MM.1S (cell line): ENCODE data around the gene SIPA1.

Experiments
- DNase-seq: peaks from one replicate; pipeline ENCODE4 v3.0.0-alpha.2; 2015
- H2AFZ ChIP-seq: fragments of 300-600 bp; sonication (generic); 2 replicates; pipeline ENCODE4 v1.6.0; 2016; ENCODE audit warnings: antibody characterized with exemption, low read length
- H3F3A ChIP-seq: fragments of 300-600 bp; sonication (generic); 2 replicates; pipeline ENCODE4 v1.6.1; 2016; ENCODE audit warnings: mild to moderate bottlenecking, antibody characterized with exemption, low read length, moderate library complexity, mixed read lengths; ENCODE audit not compliant: insufficient read depth
- H3K27ac ChIP-seq: fragments of 300-600 bp; sonication (generic); 2 replicates; pipeline ENCODE4 v1.5.1; 2016; ENCODE audit warnings: mild to moderate bottlenecking, low read length
- H3K27me3 ChIP-seq: fragments of 300-600 bp; sonication (generic); replicated peaks from 2 replicates; pipeline ENCODE4 v1.6.0; 2016; ENCODE audit warnings: low read length; ENCODE audit not compliant: insufficient read depth
- H3K36me3 ChIP-seq: fragments of 300-600 bp; sonication (generic); replicated peaks from 2 replicates; pipeline ENCODE4 v1.6.1; 2016; ENCODE audit warnings: mild to moderate bottlenecking, low read length, mixed read lengths; ENCODE audit not compliant: insufficient read depth
- H3K4me1 ChIP-seq: fragments of 300-600 bp; sonication (generic); 2 replicates; pipeline ENCODE4 v1.6.1; 2016; ENCODE audit warnings: low read length, mixed read lengths
- H3K4me2 ChIP-seq: fragments of 300-600 bp; sonication (generic); 2 replicates; pipeline ENCODE4 v1.6.0; 2016; ENCODE audit warnings: low read depth, low read length
- H3K4me3 ChIP-seq: fragments of 300-600 bp; sonication (generic); 2 replicates; pipeline ENCODE4 v1.5.1; 2016; ENCODE audit warnings: low read length, mixed read lengths
- H3K79me2 ChIP-seq: fragments of 300-600 bp; sonication (generic); 2 replicates; pipeline ENCODE4 v1.6.1; 2016; ENCODE audit warnings: mixed run types, low read length, mixed read lengths
- H3K9ac ChIP-seq: fragments of 300-600 bp; sonication (generic); 2 replicates; pipeline ENCODE4 v1.6.1; 2016; ENCODE audit warnings: low read length, mixed read lengths
- H3K9me2 ChIP-seq: fragments of 300-600 bp; sonication (generic); replicated peaks from 2 replicates; pipeline ENCODE4 v1.6.1; 2016; ENCODE audit warnings: mild to moderate bottlenecking, low read length, mixed read lengths; ENCODE audit not compliant: insufficient read depth
- H3K9me3 ChIP-seq: fragments of 300-600 bp; sonication (generic); replicated peaks from 2 replicates; pipeline ENCODE4 v1.6.1; 2016; ENCODE audit warnings: mild to moderate bottlenecking, low read length, mixed read lengths; ENCODE audit not compliant: insufficient read depth
- H4K20me1 ChIP-seq: fragments of 300-600 bp; sonication (generic); 2 replicates; pipeline ENCODE4 v1.6.1; 2016; ENCODE audit warnings: mild to moderate bottlenecking, low read length, moderate library complexity, mixed read lengths; ENCODE audit not compliant: insufficient read depth
- EZH2 ChIP-seq: fragments of 300-600 bp; sonication (generic); optimal IDR thresholded peaks from 2 replicates; pipeline ENCODE3; 2017; ENCODE audit warnings: low read depth, mild to moderate bottlenecking, antibody characterized with exemption, low read length, mixed read lengths
- EZH2phosphoT487 ChIP-seq: fragments of 300-600 bp; sonication (generic); IDR thresholded peaks from 2 replicates; pipeline ENCODE4 v1.6.1; 2018; ENCODE audit warnings: antibody characterized with exemption, low read length
- TF ChIP-seq, protein P1 (sequence below): fragments of 300-600 bp; sonication (generic); IDR thresholded peaks from 2 replicates; pipeline ENCODE4 v1.5.1; 2016; ENCODE audit warnings: antibody characterized with exemption, low read length, mixed read lengths

The SIPA1 gene

GRCh38 chr11:65592858-65593517 lies 44.9 kb upstream of the SIPA1 start:
- Histone ChIP-seq H3K36me3 (no peaks in the 10 kb centered on the region), H3K9ac (no peak overlapping the region), H3K9me2 (no peaks in the 10 kb centered on the region), H3K4me3 (no peak overlapping the region), H4K20me1 (no peaks in the 10 kb centered on the region), H3K4me2 (no peak overlapping the region), H3K4me1 (peaks cover 10% of the 10 kb centered on the region), H3F3A (peaks cover 9% of the 10 kb centered on the region), H3K27ac (no peak overlapping the region), H3K27me3 (no peaks in the 10 kb centered on the region), H3K9me3 (no peaks in the 10 kb centered on the region), H2AFZ (no peak overlapping the region), H3K79me2 (peaks cover 5% of the 10 kb centered on the region; the same call in 1 of the 2 replicates)
- TF ChIP-seq, protein P1, sequence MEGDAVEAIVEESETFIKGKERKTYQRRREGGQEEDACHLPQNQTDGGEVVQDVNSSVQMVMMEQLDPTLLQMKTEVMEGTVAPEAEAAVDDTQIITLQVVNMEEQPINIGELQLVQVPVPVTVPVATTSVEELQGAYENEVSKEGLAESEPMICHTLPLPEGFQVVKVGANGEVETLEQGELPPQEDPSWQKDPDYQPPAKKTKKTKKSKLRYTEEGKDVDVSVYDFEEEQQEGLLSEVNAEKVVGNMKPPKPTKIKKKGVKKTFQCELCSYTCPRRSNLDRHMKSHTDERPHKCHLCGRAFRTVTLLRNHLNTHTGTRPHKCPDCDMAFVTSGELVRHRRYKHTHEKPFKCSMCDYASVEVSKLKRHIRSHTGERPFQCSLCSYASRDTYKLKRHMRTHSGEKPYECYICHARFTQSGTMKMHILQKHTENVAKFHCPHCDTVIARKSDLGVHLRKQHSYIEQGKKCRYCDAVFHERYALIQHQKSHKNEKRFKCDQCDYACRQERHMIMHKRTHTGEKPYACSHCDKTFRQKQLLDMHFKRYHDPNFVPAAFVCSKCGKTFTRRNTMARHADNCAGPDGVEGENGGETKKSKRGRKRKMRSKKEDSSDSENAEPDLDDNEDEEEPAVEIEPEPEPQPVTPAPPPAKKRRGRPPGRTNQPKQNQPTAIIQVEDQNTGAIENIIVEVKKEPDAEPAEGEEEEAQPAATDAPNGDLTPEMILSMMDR = no peak
- TF ChIP-seq EZH2 (no peak), EZH2phosphoT487 (no peak)
- DNase-seq = no peak

DNA sequence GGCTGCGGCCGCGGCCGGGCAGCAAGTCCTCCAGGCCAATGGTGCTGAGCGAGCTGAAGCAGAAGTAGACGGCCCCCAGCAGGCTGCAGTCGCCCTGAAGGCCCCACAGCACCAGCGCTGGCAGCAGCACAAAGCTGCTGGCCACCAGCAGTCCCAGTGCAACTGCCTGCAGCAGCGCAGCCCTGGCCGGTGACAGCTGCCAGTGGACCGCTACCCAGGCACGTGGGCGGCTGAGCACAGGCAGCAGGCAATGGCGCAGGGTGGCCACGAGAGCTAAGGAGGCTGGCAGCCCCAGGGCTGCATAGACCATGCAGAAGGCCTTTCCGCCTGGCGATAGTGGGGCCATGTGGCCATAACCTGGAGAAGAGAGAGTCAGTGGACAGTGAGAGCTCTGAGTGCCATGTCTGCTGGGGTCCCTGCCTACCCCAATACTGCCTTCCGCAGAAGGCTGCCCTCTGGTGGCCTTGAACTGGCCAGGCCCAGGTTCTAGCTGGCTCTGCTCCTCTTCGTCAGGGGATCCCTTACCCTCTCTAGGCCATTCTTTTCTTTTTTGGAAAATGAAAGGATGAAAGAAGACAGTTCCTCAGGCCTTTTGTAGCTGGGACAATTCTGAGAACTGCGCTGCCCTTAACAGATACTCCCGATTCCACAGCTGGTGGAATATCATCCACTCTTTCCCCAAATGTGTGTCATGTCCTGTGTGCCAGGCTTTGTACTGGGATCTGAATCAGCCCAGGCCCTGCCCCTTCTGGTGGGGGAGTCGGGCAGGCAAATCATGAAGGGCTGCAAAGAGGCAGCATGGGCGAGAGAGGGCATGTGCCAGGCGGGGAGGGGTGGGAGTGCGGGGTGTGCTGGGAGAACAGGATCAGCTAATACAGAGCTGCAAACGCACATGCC lies 44.1 kb upstream of the SIPA1 start:
- Histone ChIP-seq H2AFZ (no peak overlapping the region), H3K4me2 (no peak overlapping the region), H3K4me1 (peaks cover 3% of the 10 kb centered on the region), H3K9me3 (no peaks in the 10 kb centered on the region), H3K79me2 (peaks cover 2% of the 10 kb centered on the region; the same call in 1 of the 2 replicates), H3F3A (peaks cover under 1% of the 10 kb centered on the region; the same call in 1 of the 2 replicates), H3K9me2 (no peaks in the 10 kb centered on the region), H3K4me3 (no peak overlapping the region), H3K9ac (no peak overlapping the region), H3K27ac (no peak overlapping the region), H3K36me3 (no peaks in the 10 kb centered on the region), H4K20me1 (no peaks in the 10 kb centered on the region), H3K27me3 (no peaks in the 10 kb centered on the region)
- DNase-seq = peak; percentile 13
- TF ChIP-seq EZH2phosphoT487 (no peak), EZH2 (no peak)
- TF ChIP-seq, protein P1 = peak; percentile 62

DNA sequence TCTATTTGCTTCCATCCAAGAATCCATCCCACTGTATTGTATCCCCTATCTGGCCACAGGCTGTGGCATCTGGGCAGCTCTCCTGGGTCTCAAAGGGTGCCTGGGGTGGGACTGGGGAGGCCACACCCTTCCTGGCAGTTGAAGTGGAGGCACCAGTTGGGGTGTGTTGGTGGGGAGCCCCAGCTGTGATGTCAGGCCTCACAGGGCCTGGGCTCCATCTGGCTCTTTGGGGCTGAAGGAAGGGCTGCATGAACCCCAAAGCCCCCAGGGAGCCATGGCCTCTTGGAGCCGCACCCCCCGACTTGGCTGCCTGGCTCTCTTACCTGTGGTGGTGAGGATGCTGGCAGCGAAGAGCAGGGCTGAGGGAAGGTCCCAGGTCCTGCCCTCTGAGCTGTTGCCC lies 42.8 kb upstream of the SIPA1 start:
- DNase-seq = no peak
- Histone ChIP-seq H3F3A (no peaks in the 10 kb centered on the region), H3K27ac (no peak overlapping the region), H3K4me2 (no peak overlapping the region), H3K27me3 (no peaks in the 10 kb centered on the region), H3K9me2 (no peaks in the 10 kb centered on the region), H3K9ac (no peak overlapping the region), H3K79me2 (no peaks in the 10 kb centered on the region), H2AFZ (no peak overlapping the region), H4K20me1 (no peaks in the 10 kb centered on the region), H3K9me3 (no peaks in the 10 kb centered on the region), H3K36me3 (no peaks in the 10 kb centered on the region), H3K4me3 (no peak overlapping the region), H3K4me1 (no peaks in the 10 kb centered on the region)
- no peak for TF ChIP-seq EZH2phosphoT487
- TF ChIP-seq, protein P1 = no peak
- TF ChIP-seq EZH2 = no peak
